Measurements from ENCODE around the gene BMPER. TPM values are rescaled to one million over a fixed set of nuclear protein-coding genes. Genes with fewer than 3 reads are reported as not detected.

Gene BMPER
- total RNA-seq, 1 experiment from 2014 or later = 0.50 TPM

GRCh38 chr7:34025600-34025999, 120.3 kb downstream of the BMPER start:
- H3K27ac ChIP-seq = no peak overlapping the region
- H4K20me1 ChIP-seq (ENCODE audit: insufficient read depth) = no peaks in the 10 kb centered on the region
- no peaks in the 10 kb centered on the region for H3K9me2 ChIP-seq (ENCODE audit: insufficient read depth)
- H3K4me1 ChIP-seq (replicated peaks; ENCODE audit: insufficient read depth) = no peaks in the 10 kb centered on the region
- no TSS peak for BruUV-seq (replicated peaks)
- H3K9me3 ChIP-seq (ENCODE audit: insufficient read depth, low read depth) = no peaks in the 10 kb centered on the region
- ChIA-PET POLR2A (ENCODE audit: unreplicated experiment) (no interaction called here), CTCF (no interaction called here)
- intact Hi-C loops (cut with micrococcal nuclease; ENCODE audit: unreplicated experiment) = no loop called here
- H3K4me2 ChIP-seq = no peak overlapping the region
- no peak for TF ChIP-seq CTCF (conservative IDR thresholded peaks at IDR 0.05)
- TF ChIP-seq EZH2 (IDR thresholded peaks at IDR 0.05; ENCODE audit: low read depth) = no peak
- no peaks in the 10 kb centered on the region for H3K36me3 ChIP-seq (ENCODE audit: low read depth)
- H3F3A ChIP-seq (ENCODE audit: insufficient read depth, low read depth) = no peaks in the 10 kb centered on the region
- H3K27me3 ChIP-seq (ENCODE audit: insufficient read depth, low read depth) = no peaks in the 10 kb centered on the region
- H3K4me3 ChIP-seq = no peak overlapping the region
- DNase-seq = no peak
- H2AFZ ChIP-seq = no peak overlapping the region
- no peaks in the 10 kb centered on the region for H3K79me2 ChIP-seq (ENCODE audit: low read depth)

GRCh38 chr7:34026481-34027190, 121.3 kb downstream of the BMPER start:
- Histone ChIP-seq H2AFZ (no peak overlapping the region), H3K4me2 (no peak overlapping the region), H4K20me1 (ENCODE audit: insufficient read depth) (no peaks in the 10 kb centered on the region), H3K9me2 (ENCODE audit: insufficient read depth) (no peaks in the 10 kb centered on the region), H3K27ac (no peak overlapping the region), H3K79me2 (ENCODE audit: low read depth) (no peaks in the 10 kb centered on the region), H3K36me3 (ENCODE audit: low read depth) (no peaks in the 10 kb centered on the region), H3K9me3 (ENCODE audit: insufficient read depth, low read depth) (no peaks in the 10 kb centered on the region), H3K4me3 (no peak overlapping the region), H3F3A (ENCODE audit: insufficient read depth, low read depth) (no peaks in the 10 kb centered on the region), H3K27me3 (ENCODE audit: insufficient read depth, low read depth) (no peaks in the 10 kb centered on the region), H3K4me1 (replicated peaks; ENCODE audit: insufficient read depth) (no peaks in the 10 kb centered on the region)
- ChIA-PET CTCF (no interaction called here), POLR2A (ENCODE audit: unreplicated experiment) (no interaction called here)
- intact Hi-C loops (cut with micrococcal nuclease; ENCODE audit: unreplicated experiment) = no loop called here
- DNase-seq = no peak
- no TSS peak for BruUV-seq (replicated peaks)
- TF ChIP-seq EZH2 (IDR thresholded peaks at IDR 0.05; ENCODE audit: low read depth) = no peak
- no peak for TF ChIP-seq CTCF (conservative IDR thresholded peaks at IDR 0.05)

GRCh38 chr7:34031156-34031555, 125.8 kb downstream of the BMPER start:
- H3F3A ChIP-seq (ENCODE audit: insufficient read depth, low read depth) = peaks cover 1% of the 10 kb centered on the region; the same call in 1 of the 2 replicates
- no peak overlapping the region for H2AFZ ChIP-seq
- H3K9me2 ChIP-seq (ENCODE audit: insufficient read depth) = no peaks in the 10 kb centered on the region
- H3K4me3 ChIP-seq = no peak overlapping the region
- H3K4me1 ChIP-seq (replicated peaks; ENCODE audit: insufficient read depth) = peaks cover 13% of the 10 kb centered on the region
- CTCF ChIA-PET = interaction anchor here (0.6 kb wide), 1 partner anchor 1820 kb away, joined by 3 read pairs; no protein-coding TSS in a partner anchor
- intact Hi-C loops (cut with micrococcal nuclease; ENCODE audit: unreplicated experiment) = no loop called here
- H3K27ac ChIP-seq = no peak overlapping the region
- no TSS peak for BruUV-seq (replicated peaks)
- no peaks in the 10 kb centered on the region for H3K36me3 ChIP-seq (ENCODE audit: low read depth)
- H3K9me3 ChIP-seq (ENCODE audit: insufficient read depth, low read depth) = peaks cover 3% of the 10 kb centered on the region; the same call in 1 of the 2 replicates
- no peaks in the 10 kb centered on the region for H3K79me2 ChIP-seq (ENCODE audit: low read depth)
- no peak for TF ChIP-seq CTCF (conservative IDR thresholded peaks at IDR 0.05)
- TF ChIP-seq EZH2 (IDR thresholded peaks at IDR 0.05; ENCODE audit: low read depth) = no peak
- POLR2A ChIA-PET (ENCODE audit: unreplicated experiment) = no interaction called here
- H3K27me3 ChIP-seq (ENCODE audit: insufficient read depth, low read depth) = no peaks in the 10 kb centered on the region
- H3K4me2 ChIP-seq = no peak overlapping the region
- no peaks in the 10 kb centered on the region for H4K20me1 ChIP-seq (ENCODE audit: insufficient read depth)
- no peak for DNase-seq
